ENCODE data around the gene C16orf86. TPM values are rescaled to one million over a fixed set of nuclear protein-coding genes. Genes with fewer than 3 reads are reported as not detected.

C16orf86 gene
- total and polyA plus RNA-seq, 2 of the 8 experiments (the other 6 are each of a cell fraction or from before 2014, with no cell fraction given) = 1.4 to 2.3 TPM

GRCh38 chr16:67661886-67662652 lies 4.5 kb upstream of the C16orf86 start:
- no peak overlapping the region for H2BK20ac ChIP-seq (ENCODE audit: low read length)
- H2BK15ac ChIP-seq (ENCODE audit: low read length) = no peak overlapping the region
- DNase-seq (ENCODE audit: low read depth in 1 of 2, low spot score in 2 of 2) (no peak), FAIRE-seq (no peak)
- no peak overlapping the region for H3K56ac ChIP-seq (replicated peaks; ENCODE audit: insufficient read length, low read depth, low read length)
- H3K18ac ChIP-seq (ENCODE audit: extremely low read depth, low read length) = no peak overlapping the region
- H2BK5ac ChIP-seq (ENCODE audit: low read depth, low read length) = no peak overlapping the region
- ChIA-PET POLR2A (ENCODE audit: partially characterized antibody) (interaction anchor here (1.6 to 1.7 kb wide), 2 partner anchors 22 to 223 kb away, joined by 4 read pairs; partner anchors contain the start of gene NRN1L), CTCF (ENCODE audit: partially characterized antibody) (interaction anchor here (0.5 to 13.7 kb wide), 18 partner anchors 12 to 280 kb away, joined by 3 to 202 read pairs (median 6); partner anchors contain the start of genes CARMIL2, CTCF, NRN1L and NUTF2)
- H3K4me3 ChIP-seq (ENCODE audit: extremely low read depth in 1 of 4, insufficient read depth in 2 of 4, low read depth in 3 of 4, low read length in 4 of 4) = peak overlapping the region; percentile 46 to 88 (median 70); a peak in 5 of 8 replicates
- no peak overlapping the region for H3K23ac ChIP-seq (ENCODE audit: insufficient read length)
- peaks cover 0 to 26% (median 15%) of the 10 kb centered on the region in 4 experiments; a peak in 5 of 7 replicates for H3K4me1 ChIP-seq (replicated peaks in 1 of 4; ENCODE audit: control insufficient read depth in 3 of 4, insufficient read depth in 4 of 4, low read length in 3 of 4)
- H3K36me3 ChIP-seq (ENCODE audit: control insufficient read depth in 2 of 4, insufficient read depth in 4 of 4, low read length in 3 of 4) = peaks cover 0 to 4% (median 2%) of the 10 kb centered on the region in 4 experiments; a peak in 1 of 8 replicates
- H3K9ac ChIP-seq (replicated peaks in 1 of 4; ENCODE audit: extremely low read depth in 1 of 4, low read depth in 3 of 4, low read length in 3 of 4) = no peak overlapping the region
- H2AK5ac ChIP-seq (ENCODE audit: low read depth, low read length) = peak overlapping the region; percentile 30; the same call in 1 of the 2 replicates
- H3K14ac ChIP-seq (ENCODE audit: insufficient read length) = no peak overlapping the region
- no peak overlapping the region for H3K27ac ChIP-seq (ENCODE audit: low read depth, low read length)
- H4K91ac ChIP-seq (replicated peaks; ENCODE audit: insufficient read length, low read length) = no peak overlapping the region
- no peak for TF ChIP-seq CHD2 (IDR thresholded peaks at IDR 0.05; ENCODE audit: low read length)
- TF ChIP-seq CTBP2 (IDR thresholded peaks at IDR 0.05; ENCODE audit: borderline replicate concordance, insufficient read depth, insufficient read length, low read length) = no peak
- TF ChIP-seq HDAC6 (IDR thresholded peaks at IDR 0.05; ENCODE audit: low read depth, low read length) = no peak
- 92% methylated on average over 33 of the region's 34 CpGs; no CpG with 5 or more reads in 1 of the 2 experiments for WGBS, 2 experiments (ENCODE audit: extremely low coverage in 1 of 2, insufficient coverage in 1 of 2, insufficient read length in 1 of 2, insufficient replicate concordance in 2 of 2, low coverage in 1 of 2, low lambda C conversion rate in 2 of 2, missing lambda C conversion rate in 1 of 2)
- peak overlapping the region; percentile 73 to 97 for H3K4me2 ChIP-seq (ENCODE audit: insufficient read depth in 1 of 2, low read depth in 2 of 2, low read length in 2 of 2)
- peaks cover 0 to 2% (median under 1%) of the 10 kb centered on the region in 4 experiments; a peak in 2 of 7 replicates for H3K27me3 ChIP-seq (replicated peaks in 1 of 4; ENCODE audit: control insufficient read depth in 3 of 4, extremely low read depth in 1 of 4, insufficient read depth in 3 of 4, low read length in 3 of 4)
- no peak overlapping the region; the same call in 1 of the 2 replicates for H4K8ac ChIP-seq (ENCODE audit: extremely low read depth, insufficient read depth, low read length)
- H3K23me2 ChIP-seq (ENCODE audit: low read depth, low read length) = peaks cover 25% of the 10 kb centered on the region
- no peak overlapping the region for H2AFZ ChIP-seq (ENCODE audit: low read length)
- no peak overlapping the region for H3K4ac ChIP-seq (replicated peaks; ENCODE audit: insufficient read length, low read depth, low read length)
- peaks cover 5 to 8% of the 10 kb centered on the region in 2 experiments for H4K20me1 ChIP-seq (replicated peaks in 1 of 2; ENCODE audit: control insufficient read depth in 1 of 2, insufficient read depth in 2 of 2, low read length in 2 of 2)
- no peak overlapping the region for H2BK120ac ChIP-seq (replicated peaks; ENCODE audit: low read depth, low read length)
- H2BK12ac ChIP-seq (ENCODE audit: low read depth, low read length) = no peak overlapping the region
- no peaks in the 10 kb centered on the region for H3K79me2 ChIP-seq (ENCODE audit: control insufficient read depth in 1 of 2, insufficient read depth in 2 of 2, low read length in 2 of 2)
- H4K5ac ChIP-seq (ENCODE audit: insufficient read length, low read depth, low read length) = no peak overlapping the region
- no peaks in the 10 kb centered on the region for H3K9me3 ChIP-seq (ENCODE audit: insufficient read depth in 2 of 2, low read depth in 1 of 2, low read length in 1 of 2)
- no peaks in the 10 kb centered on the region; the same call in 1 of the 2 replicates for H3K79me1 ChIP-seq (ENCODE audit: low read depth, low read length)

Measured in H1 (cell line).